Upper lobe of right lung (tissue), 1 donor: ENCODE measurements around the gene USP10. TPM values are rescaled to one million over a fixed set of nuclear protein-coding genes. Genes with fewer than 3 reads are reported as not detected.

Experiments
- ATAC-seq: fragments of 200-7000 bp; cut with Tn5 transposase; one replicate; pipeline ENCODE4 v1.9.1; 2020; ENCODE audit warnings: mild to moderate bottlenecking, moderate library complexity
- DNase-seq: peaks from one replicate; pipeline ENCODE4 v3.0.0-alpha.2; 2020
- H3K27ac ChIP-seq: fragments of 200-600 bp; one replicate; pipeline ENCODE4 v1.8.0; 2022
- H3K27me3 ChIP-seq: fragments of 200-600 bp; one replicate; pipeline ENCODE4 v1.8.0; 2022; ENCODE audit warnings: mild to moderate bottlenecking
- H3K36me3 ChIP-seq: fragments of 200-600 bp; one replicate; pipeline ENCODE4 v1.8.0; 2022
- H3K4me1 ChIP-seq: fragments of 200-600 bp; one replicate; pipeline ENCODE4 v1.8.0; 2022
- H3K4me3 ChIP-seq: fragments of 200-600 bp; one replicate; pipeline ENCODE4 v1.8.0; 2022; ENCODE audit warnings: mild to moderate bottlenecking
- H3K9me3 ChIP-seq: fragments of 200-600 bp; one replicate; pipeline ENCODE4 v1.8.0; 2022
- intact Hi-C: fragments of 100-400 bp; cut with DNase I; formaldehyde crosslinking; loops from one replicate; pipeline ENCODE4 v1.11.0; 2022
- total RNA-seq: library from RNA; stranded (reverse); fragmentation: NEBNext Ultra II Directional; extraction: Animal tissue kit (Norgen Biotek cat#: 25700); gene quantifications from one replicate; pipeline ENCODE4 v1.2.1, GENCODE V29; 2021
- TF ChIP-seq, protein P1 (sequence below): fragments of 200-600 bp; IDR thresholded peaks from one replicate; pipeline ENCODE4 v1.8.0; 2022; ENCODE audit warnings: antibody characterized with exemption
- donor health status: DM: no; HTN: yes; CAD: no; lungs with severe emphysema.

USP10 gene
- total RNA-seq, 1 donor from 2014 or later: 59.6 TPM

DNA sequence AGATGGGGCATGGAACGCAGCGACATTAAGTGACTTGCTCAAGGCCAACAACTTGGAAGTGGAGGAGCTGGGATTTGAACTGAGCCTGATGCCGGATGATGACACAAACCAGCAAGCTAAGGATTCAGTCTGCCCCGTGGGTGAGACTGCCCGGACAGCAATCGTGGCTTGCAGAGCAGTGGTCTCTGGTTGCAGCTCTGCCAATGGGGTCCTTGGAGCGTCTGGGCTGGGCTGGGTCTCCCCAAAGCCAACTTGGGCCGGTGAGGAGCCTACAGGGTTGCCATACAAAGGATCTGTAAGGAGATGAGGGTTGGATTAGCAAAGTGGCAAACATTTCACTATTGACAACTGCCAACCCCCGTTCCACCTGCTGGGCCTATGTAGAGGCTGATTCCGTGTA is 117.4 kb downstream of the USP10 start:
- H3K36me3 ChIP-seq: no peaks in the 10 kb centered on the region
- TF ChIP-seq, protein P1, sequence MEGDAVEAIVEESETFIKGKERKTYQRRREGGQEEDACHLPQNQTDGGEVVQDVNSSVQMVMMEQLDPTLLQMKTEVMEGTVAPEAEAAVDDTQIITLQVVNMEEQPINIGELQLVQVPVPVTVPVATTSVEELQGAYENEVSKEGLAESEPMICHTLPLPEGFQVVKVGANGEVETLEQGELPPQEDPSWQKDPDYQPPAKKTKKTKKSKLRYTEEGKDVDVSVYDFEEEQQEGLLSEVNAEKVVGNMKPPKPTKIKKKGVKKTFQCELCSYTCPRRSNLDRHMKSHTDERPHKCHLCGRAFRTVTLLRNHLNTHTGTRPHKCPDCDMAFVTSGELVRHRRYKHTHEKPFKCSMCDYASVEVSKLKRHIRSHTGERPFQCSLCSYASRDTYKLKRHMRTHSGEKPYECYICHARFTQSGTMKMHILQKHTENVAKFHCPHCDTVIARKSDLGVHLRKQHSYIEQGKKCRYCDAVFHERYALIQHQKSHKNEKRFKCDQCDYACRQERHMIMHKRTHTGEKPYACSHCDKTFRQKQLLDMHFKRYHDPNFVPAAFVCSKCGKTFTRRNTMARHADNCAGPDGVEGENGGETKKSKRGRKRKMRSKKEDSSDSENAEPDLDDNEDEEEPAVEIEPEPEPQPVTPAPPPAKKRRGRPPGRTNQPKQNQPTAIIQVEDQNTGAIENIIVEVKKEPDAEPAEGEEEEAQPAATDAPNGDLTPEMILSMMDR: no peak
- peaks cover 6% of the 10 kb centered on the region for H3K4me1 ChIP-seq
- no peak overlapping the region for H3K27ac ChIP-seq
- intact Hi-C loops: no loop called here
- peaks cover 7% of the 10 kb centered on the region for H3K27me3 ChIP-seq
- no peak for ATAC-seq
- no peak for DNase-seq
- no peaks in the 10 kb centered on the region for H3K9me3 ChIP-seq
- H3K4me3 ChIP-seq: no peak overlapping the region

DNA sequence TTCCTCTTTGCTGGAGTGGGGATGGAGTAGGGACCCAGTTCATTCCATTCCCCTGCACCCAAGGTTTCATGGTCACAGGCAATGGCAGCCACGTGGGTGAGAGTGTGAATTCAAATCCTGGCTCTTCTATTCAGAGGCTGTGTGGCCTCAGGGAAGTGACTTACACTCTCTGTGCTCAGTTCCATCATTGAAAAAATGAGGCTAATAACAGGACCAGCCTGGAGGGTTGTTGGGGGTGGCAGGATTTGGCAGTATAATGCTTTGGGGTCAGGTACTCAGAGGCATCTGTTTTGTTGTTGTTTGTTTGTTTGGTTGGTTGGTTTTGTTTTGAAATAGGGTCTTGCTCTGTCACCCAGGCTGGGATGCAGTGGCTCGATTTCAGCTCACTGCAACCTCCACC is 117.8 kb downstream of the USP10 start:
- DNase-seq (no peak), ATAC-seq (no peak)
- peaks cover 8% of the 10 kb centered on the region for H3K27me3 ChIP-seq
- H3K9me3 ChIP-seq: no peaks in the 10 kb centered on the region
- H3K4me1 ChIP-seq: peaks cover 6% of the 10 kb centered on the region
- TF ChIP-seq, protein P1: no peak
- H3K4me3 ChIP-seq: no peak overlapping the region
- intact Hi-C loops: no loop called here
- no peak overlapping the region for H3K27ac ChIP-seq
- H3K36me3 ChIP-seq: no peaks in the 10 kb centered on the region

DNA sequence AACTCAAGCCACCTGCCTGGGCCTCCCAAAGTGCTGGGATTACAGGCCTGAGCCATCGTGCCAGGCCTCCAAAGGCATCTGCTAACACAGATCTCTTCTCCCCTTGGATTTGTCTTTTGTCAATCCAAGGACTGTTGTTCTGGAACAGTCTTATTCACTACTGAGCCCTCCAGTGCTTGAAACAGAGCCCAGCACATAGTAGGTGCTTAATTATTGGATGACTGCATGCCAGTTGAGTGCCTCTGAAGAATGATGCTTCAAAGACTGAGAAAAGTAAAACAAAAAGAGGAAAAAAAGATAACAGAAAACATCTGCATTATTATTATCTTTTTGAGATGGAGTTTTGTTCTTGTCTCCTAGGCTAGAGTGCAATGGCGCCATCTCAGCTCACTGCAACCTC is 118.3 kb downstream of the USP10 start:
- ATAC-seq: no peak
- no peaks in the 10 kb centered on the region for H3K36me3 ChIP-seq

DNA sequence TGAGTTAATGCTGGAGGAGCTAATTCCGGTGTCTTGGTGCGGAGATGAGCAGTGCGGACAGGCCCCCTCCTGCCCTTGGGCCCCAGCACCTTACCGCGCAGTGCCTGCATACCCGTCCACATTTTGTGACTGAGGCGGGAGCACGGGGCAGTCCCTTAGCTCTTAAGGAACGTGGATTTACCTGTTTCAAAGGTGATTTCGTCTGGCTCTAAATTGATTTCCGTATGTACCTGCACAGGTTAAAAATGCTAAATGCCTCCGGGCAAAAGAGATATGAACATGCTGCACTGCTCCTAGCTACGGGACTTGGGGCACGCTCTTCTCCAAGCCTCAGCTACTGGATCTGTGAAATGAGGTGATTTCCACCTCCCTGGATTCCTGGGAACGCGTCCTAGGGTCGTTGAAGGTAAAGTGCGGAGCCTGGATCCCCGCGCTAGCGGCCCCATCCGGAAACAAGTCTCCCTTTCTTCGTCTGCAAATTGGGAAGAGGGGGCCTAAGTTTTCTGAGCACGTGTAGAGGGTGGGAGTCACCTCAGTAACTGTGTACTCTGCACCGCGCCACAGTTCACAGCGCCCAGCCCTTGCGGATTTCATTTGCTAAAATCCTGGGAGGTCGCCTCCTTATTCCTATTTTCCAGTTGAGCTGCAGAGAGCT is 119.3 kb downstream of the USP10 start:
- DNase-seq: no peak
- peaks cover 15% of the 10 kb centered on the region for H3K4me1 ChIP-seq
- peak overlapping the region; percentile 53 for H3K4me3 ChIP-seq

More for the DNA sequence above, 118.3 kb downstream of the USP10 start:
- Histone ChIP-seq H3K4me1 (peaks cover 9% of the 10 kb centered on the region), H3K27ac (no peak overlapping the region), H3K27me3 (peaks cover 13% of the 10 kb centered on the region), H3K4me3 (no peak overlapping the region), H3K9me3 (no peaks in the 10 kb centered on the region)
- TF ChIP-seq, protein P1: no peak
- no peak for DNase-seq
- intact Hi-C loops: no loop called here

DNA sequence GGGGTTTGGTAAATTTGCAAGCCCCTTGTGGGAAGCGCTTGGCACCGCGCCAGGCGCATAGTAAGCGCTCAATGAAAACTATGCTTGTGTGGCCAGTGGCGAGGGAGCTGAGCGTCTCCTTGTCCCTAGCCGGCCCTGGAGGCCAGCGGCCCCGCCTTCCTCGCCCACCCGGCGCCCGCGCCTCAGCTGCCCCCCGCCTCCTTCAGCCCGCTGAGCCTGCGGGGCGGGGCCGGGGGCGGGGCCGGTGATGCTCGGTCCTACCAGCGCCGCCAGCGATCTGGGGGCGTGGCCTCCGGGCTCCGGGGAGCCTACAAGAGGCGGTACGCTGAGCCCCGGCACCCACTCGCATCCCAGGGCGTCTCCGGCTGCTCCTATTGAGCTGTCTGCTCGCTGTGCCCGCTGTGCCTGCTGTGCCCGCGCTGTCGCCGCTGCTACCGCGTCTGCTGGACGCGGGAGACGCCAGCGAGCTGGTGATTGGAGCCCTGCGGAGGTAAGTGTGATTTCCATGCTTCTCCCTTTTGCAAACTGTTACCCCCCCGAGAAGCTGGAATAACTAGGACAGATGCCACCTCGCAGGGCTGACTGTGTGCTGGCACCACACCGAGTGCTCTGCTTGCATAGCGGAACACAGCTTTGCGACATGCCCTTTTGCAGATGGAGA is 120.0 kb downstream of the USP10 start, which contains the start of gene CRISPLD2:
TSS of gene CRISPLD2 (plus strand) at position 342 of the 661 bp plus-strand sequence. CDS start 18,511 bp downstream, outside the sequence.
- Histone ChIP-seq H3K36me3 (no peaks in the 10 kb centered on the region), H3K27me3 (peaks cover 15% of the 10 kb centered on the region), H3K4me3 (peak within 1 kb of the TSS; percentile 53), H3K9me3 (no peaks in the 10 kb centered on the region), H3K27ac (peak within 1 kb of the TSS; percentile 70), H3K4me1 (peaks cover 17% of the 10 kb centered on the region)
- intact Hi-C loops: no loop called here
- ATAC-seq: peak; percentile 96
- peak; percentile 96 for DNase-seq
- TF ChIP-seq, protein P1: no peak

More for the DNA sequence above, 119.3 kb downstream of the USP10 start:
- intact Hi-C loops: no loop called here
- Histone ChIP-seq H3K9me3 (no peaks in the 10 kb centered on the region), H3K27me3 (peaks cover 15% of the 10 kb centered on the region), H3K27ac (no peak overlapping the region), H3K36me3 (no peaks in the 10 kb centered on the region)
- ATAC-seq: no peak
- TF ChIP-seq, protein P1: no peak
